Measurements from ENCODE around the gene SMG5. TPM values are rescaled to one million over a fixed set of nuclear protein-coding genes. Genes with fewer than 3 reads are reported as not detected.

The SMG5 gene
- total RNA-seq, 2 experiments from 2014 or later = 87.9 to 88.9 TPM

DNA sequence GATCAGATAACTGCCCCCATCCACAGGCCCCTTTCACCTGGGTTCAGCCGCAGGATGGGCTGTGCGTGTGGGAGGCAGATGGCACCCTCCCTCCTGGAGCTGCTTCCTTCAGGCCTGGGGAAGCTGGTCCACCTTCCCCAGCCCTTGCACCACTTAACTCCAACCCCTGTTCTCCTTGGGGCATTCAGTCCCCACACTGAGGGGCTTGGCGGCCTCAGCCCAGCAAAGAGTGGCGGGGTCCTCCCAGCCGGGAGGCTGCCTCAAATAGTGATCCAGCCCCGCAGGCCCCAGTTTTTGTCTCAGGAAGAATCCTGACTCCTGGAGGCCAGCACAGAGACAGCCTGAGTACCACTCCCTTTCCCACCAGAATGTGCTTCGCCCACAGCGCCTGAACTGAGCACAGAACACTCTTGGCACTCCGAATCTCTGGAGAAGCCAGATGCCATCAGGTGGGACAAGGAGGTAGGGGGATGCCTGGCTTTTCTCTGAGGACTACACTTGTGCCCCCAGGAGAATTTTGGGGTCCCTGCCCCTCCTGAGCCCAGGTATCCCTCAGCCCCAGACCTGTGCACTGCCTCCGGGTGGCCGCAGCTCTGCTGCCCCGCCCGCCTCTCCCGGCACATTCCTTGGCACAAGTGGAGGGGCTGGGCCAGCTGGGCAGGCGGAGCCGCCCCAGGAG is 35.7 kb downstream of the SMG5 start:
- Histone ChIP-seq H3K27ac (ENCODE audit: low read depth, low read length, poor library complexity, severe bottlenecking) (no peak overlapping the region), H3K4me3 (ENCODE audit: low read depth, low read length, poor library complexity, severe bottlenecking) (no peak overlapping the region), H2AFZ (ENCODE audit: low read length) (no peak overlapping the region), H3K79me2 (ENCODE audit: insufficient read depth, low read depth, low read length) (no peaks in the 10 kb centered on the region), H3K36me3 (ENCODE audit: insufficient read depth, low read length) (peaks cover 36% of the 10 kb centered on the region), H3K9me2 (ENCODE audit: insufficient read depth, low read length) (no peaks in the 10 kb centered on the region), H3K9me3 (ENCODE audit: low read length) (no peaks in the 10 kb centered on the region), H4K20me1 (ENCODE audit: insufficient read depth, low read length) (no peaks in the 10 kb centered on the region; the same call in 1 of the 2 replicates), H3K4me2 (ENCODE audit: low read length) (no peak overlapping the region), H3K4me1 (ENCODE audit: insufficient read depth, low read length, poor library complexity, severe bottlenecking) (no peaks in the 10 kb centered on the region)
- POLR2A ChIA-PET = no interaction called here
- DNase-seq (ENCODE audit: low spot score) = no peak
- TF ChIP-seq, protein P1, sequence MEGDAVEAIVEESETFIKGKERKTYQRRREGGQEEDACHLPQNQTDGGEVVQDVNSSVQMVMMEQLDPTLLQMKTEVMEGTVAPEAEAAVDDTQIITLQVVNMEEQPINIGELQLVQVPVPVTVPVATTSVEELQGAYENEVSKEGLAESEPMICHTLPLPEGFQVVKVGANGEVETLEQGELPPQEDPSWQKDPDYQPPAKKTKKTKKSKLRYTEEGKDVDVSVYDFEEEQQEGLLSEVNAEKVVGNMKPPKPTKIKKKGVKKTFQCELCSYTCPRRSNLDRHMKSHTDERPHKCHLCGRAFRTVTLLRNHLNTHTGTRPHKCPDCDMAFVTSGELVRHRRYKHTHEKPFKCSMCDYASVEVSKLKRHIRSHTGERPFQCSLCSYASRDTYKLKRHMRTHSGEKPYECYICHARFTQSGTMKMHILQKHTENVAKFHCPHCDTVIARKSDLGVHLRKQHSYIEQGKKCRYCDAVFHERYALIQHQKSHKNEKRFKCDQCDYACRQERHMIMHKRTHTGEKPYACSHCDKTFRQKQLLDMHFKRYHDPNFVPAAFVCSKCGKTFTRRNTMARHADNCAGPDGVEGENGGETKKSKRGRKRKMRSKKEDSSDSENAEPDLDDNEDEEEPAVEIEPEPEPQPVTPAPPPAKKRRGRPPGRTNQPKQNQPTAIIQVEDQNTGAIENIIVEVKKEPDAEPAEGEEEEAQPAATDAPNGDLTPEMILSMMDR (conservative IDR thresholded peaks at IDR 0.05; ENCODE audit: low read length) = no peak
- TF ChIP-seq EZH2phosphoT487 (IDR thresholded peaks at IDR 0.05; ENCODE audit: borderline replicate concordance, low read depth, low read length) = no peak
- no TSS peak for BruUV-seq (replicated peaks)
- CTCF ChIA-PET (ENCODE audit: unreplicated experiment) = no interaction called here
- intact Hi-C loops (cut with micrococcal nuclease; ENCODE audit: unreplicated experiment) = no loop called here

DNA sequence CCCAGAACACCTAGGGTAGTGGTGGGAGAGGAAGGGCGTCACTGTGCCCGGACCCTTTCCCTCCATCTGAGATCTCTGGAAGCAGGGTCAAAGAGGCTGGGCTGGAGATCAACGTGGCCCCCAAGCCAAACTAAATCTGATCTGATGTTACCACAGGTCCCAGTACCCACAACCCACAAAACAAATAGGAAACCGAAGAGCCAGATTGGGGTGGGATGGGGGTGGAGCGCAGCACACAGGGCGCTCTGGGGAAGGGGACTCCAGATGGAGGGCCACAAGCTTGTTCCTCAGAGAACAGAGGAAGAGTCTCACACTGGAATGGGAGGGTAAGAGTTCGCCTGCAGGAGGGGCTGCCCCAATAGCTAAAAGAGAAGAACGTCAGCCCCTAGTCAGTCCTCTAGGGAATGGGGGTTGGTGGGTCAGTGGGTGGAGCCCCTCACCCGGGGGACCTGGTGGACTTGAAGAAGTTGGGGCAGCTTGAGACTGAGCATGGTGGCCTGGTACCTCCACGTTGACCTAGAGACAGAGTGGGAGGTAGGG is 36.3 kb downstream of the SMG5 start:
- Histone ChIP-seq H3K4me1 (ENCODE audit: insufficient read depth, low read length, poor library complexity, severe bottlenecking) (no peaks in the 10 kb centered on the region), H4K20me1 (ENCODE audit: insufficient read depth, low read length) (no peaks in the 10 kb centered on the region; the same call in 1 of the 2 replicates), H2AFZ (ENCODE audit: low read length) (no peak overlapping the region)

More for the DNA sequence above, 36.3 kb downstream of the SMG5 start:
- peaks cover 30% of the 10 kb centered on the region for H3K36me3 ChIP-seq (ENCODE audit: insufficient read depth, low read length)
- no peak overlapping the region for H3K4me2 ChIP-seq (ENCODE audit: low read length)
- H3K9me3 ChIP-seq (ENCODE audit: low read length) = no peaks in the 10 kb centered on the region
- no peak overlapping the region for H3K4me3 ChIP-seq (ENCODE audit: low read depth, low read length, poor library complexity, severe bottlenecking)
- H3K9me2 ChIP-seq (ENCODE audit: insufficient read depth, low read length) = no peaks in the 10 kb centered on the region
- no TSS peak for BruUV-seq (replicated peaks)
- POLR2A ChIA-PET = interaction anchor here (0.9 kb wide), 1 partner anchor 117 kb away, joined by 3 read pairs; no protein-coding TSS in a partner anchor
- H3K27ac ChIP-seq (ENCODE audit: low read depth, low read length, poor library complexity, severe bottlenecking) = no peak overlapping the region
- CTCF ChIA-PET (ENCODE audit: unreplicated experiment) = no interaction called here
- no peak for DNase-seq (ENCODE audit: low spot score)
- no peaks in the 10 kb centered on the region for H3K79me2 ChIP-seq (ENCODE audit: insufficient read depth, low read depth, low read length)
- TF ChIP-seq EZH2phosphoT487 (IDR thresholded peaks at IDR 0.05; ENCODE audit: borderline replicate concordance, low read depth, low read length) = no peak
- TF ChIP-seq, protein P1 (conservative IDR thresholded peaks at IDR 0.05; ENCODE audit: low read length) = no peak
- intact Hi-C loops (cut with micrococcal nuclease; ENCODE audit: unreplicated experiment) = no loop called here
